Measurements from ENCODE around the gene SLC25A23.

Gene SLC25A23

GRCh38 chr19:6440905-6441304 is 18.7 kb downstream of the SLC25A23 start:
- H3K9me2 ChIP-seq (ENCODE audit: low read depth, low read length) = no peaks in the 10 kb centered on the region
- no peaks in the 10 kb centered on the region for H3K27me3 ChIP-seq (ENCODE audit: insufficient read depth, low read length)
- no peak overlapping the region for H3K27ac ChIP-seq (ENCODE audit: low read depth, low read length, poor library complexity, severe bottlenecking)
- H2AFZ ChIP-seq (ENCODE audit: low read length) = no peak overlapping the region
- no peak overlapping the region for H3K4me3 ChIP-seq (ENCODE audit: low read depth, low read length, poor library complexity, severe bottlenecking)
- H3K4me1 ChIP-seq (ENCODE audit: insufficient read depth, low read length, severe bottlenecking) = no peaks in the 10 kb centered on the region
- no peaks in the 10 kb centered on the region for H3K79me2 ChIP-seq (ENCODE audit: insufficient read depth, low read length)
- no peak for TF ChIP-seq EZH2 (IDR thresholded peaks at IDR 0.05; ENCODE audit: borderline replicate concordance, low read length)
- no peak for TF ChIP-seq CTCF (IDR thresholded peaks at IDR 0.05; ENCODE audit: low read length)
- no peaks in the 10 kb centered on the region for H4K20me1 ChIP-seq (ENCODE audit: insufficient read depth, low read length)
- no peak overlapping the region for H3K9ac ChIP-seq (ENCODE audit: low read length)
- no peak overlapping the region for H3K4me2 ChIP-seq (ENCODE audit: low read length)
- H3F3A ChIP-seq (ENCODE audit: insufficient read depth, low read length) = no peaks in the 10 kb centered on the region
- peaks cover 9% of the 10 kb centered on the region for H3K36me3 ChIP-seq (ENCODE audit: insufficient read depth, low read length)
- no peaks in the 10 kb centered on the region for H3K9me3 ChIP-seq (ENCODE audit: low read length)

DNA sequence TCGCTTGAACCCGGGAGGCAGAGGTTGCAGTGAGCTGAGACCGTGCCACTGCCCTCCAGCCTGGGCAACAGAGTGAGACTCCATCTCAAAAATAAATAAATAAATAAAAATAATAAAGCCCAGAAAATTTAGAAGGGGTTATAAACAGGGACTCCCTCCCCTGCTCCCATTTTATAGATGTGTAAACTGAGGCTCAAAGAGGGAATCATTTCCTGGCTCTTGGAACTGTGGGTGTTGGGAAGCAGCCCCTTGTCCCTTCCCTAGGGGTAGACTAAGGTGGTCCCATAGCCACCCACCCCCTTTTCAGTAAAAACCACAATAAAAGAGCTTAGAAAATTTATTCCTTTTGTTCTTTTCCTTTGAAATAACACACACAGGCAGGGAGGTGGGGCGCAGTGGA is 19.8 kb downstream of the SLC25A23 start:
- Histone ChIP-seq H2AFZ (ENCODE audit: low read length) (no peak overlapping the region), H3K27ac (ENCODE audit: low read depth, low read length, poor library complexity, severe bottlenecking) (no peak overlapping the region), H3K4me1 (ENCODE audit: insufficient read depth, low read length, severe bottlenecking) (no peaks in the 10 kb centered on the region), H3K4me3 (ENCODE audit: low read depth, low read length, poor library complexity, severe bottlenecking) (no peak overlapping the region), H3K9ac (ENCODE audit: low read length) (no peak overlapping the region), H3K36me3 (ENCODE audit: insufficient read depth, low read length) (no peaks in the 10 kb centered on the region; the same call in 1 of the 2 replicates), H3K27me3 (ENCODE audit: insufficient read depth, low read length) (no peaks in the 10 kb centered on the region), H3K9me2 (ENCODE audit: low read depth, low read length) (no peaks in the 10 kb centered on the region), H3F3A (ENCODE audit: insufficient read depth, low read length) (no peaks in the 10 kb centered on the region), H3K79me2 (ENCODE audit: insufficient read depth, low read length) (no peaks in the 10 kb centered on the region), H3K9me3 (ENCODE audit: low read length) (no peaks in the 10 kb centered on the region), H4K20me1 (ENCODE audit: insufficient read depth, low read length) (no peaks in the 10 kb centered on the region), H3K4me2 (ENCODE audit: low read length) (no peak overlapping the region)
- TF ChIP-seq CTCF (IDR thresholded peaks at IDR 0.05; ENCODE audit: low read length) = no peak
- TF ChIP-seq EZH2 (IDR thresholded peaks at IDR 0.05; ENCODE audit: borderline replicate concordance, low read length) = no peak

- no peak for TF ChIP-seq CTCF (IDR thresholded peaks at IDR 0.05; ENCODE audit: low read length)
- TF ChIP-seq EZH2 (IDR thresholded peaks at IDR 0.05; ENCODE audit: borderline replicate concordance, low read length) = no peak
- H3K4me1 ChIP-seq (ENCODE audit: insufficient read depth, low read length, severe bottlenecking) = no peaks in the 10 kb centered on the region
- H3K79me2 ChIP-seq (ENCODE audit: insufficient read depth, low read length) = no peaks in the 10 kb centered on the region
- no peak within 1 kb of the TSS for H3K4me3 ChIP-seq (ENCODE audit: low read depth, low read length, poor library complexity, severe bottlenecking)
- no peaks in the 10 kb centered on the region; the same call in 1 of the 2 replicates for H3K36me3 ChIP-seq (ENCODE audit: insufficient read depth, low read length)
- H3K27me3 ChIP-seq (ENCODE audit: insufficient read depth, low read length) = no peaks in the 10 kb centered on the region
- H3K27ac ChIP-seq (ENCODE audit: low read depth, low read length, poor library complexity, severe bottlenecking) = no peak within 1 kb of the TSS
- H4K20me1 ChIP-seq (ENCODE audit: insufficient read depth, low read length) = no peaks in the 10 kb centered on the region
- no peak within 1 kb of the TSS for H3K9ac ChIP-seq (ENCODE audit: low read length)
- H3K9me2 ChIP-seq (ENCODE audit: low read depth, low read length) = no peaks in the 10 kb centered on the region
- H3K4me2 ChIP-seq (ENCODE audit: low read length) = no peak within 1 kb of the TSS
- H2AFZ ChIP-seq (ENCODE audit: low read length) = no peak within 1 kb of the TSS
- no peaks in the 10 kb centered on the region for H3F3A ChIP-seq (ENCODE audit: insufficient read depth, low read length)
- no peaks in the 10 kb centered on the region for H3K9me3 ChIP-seq (ENCODE audit: low read length)
Observed at GRCh38 chr19:6433663-6434062, 25.9 kb downstream of the SLC25A23 start, which contains the start of gene SLC25A41. SLC25A41 (minus strand) TSS chr19:6433763; CDS start chr19:6433693, 70 bp downstream.

Data from OCI-LY1 (cell line).